Brain microvascular endothelial cell (primary cell): Measurements from ENCODE around the gene MAMLD1.

ENCODE experiments used
- DNase-seq: peaks from one replicate; pipeline ENCODE4 v3.0.0-alpha.2; 2020
- H3K27ac ChIP-seq: fragments of 250-450 bp; sonication (Bioruptor Pico); 2 replicates; pipeline ENCODE4 v1.5.1; 2020; ENCODE audit warnings: mild to moderate bottlenecking, moderate library complexity
- H3K27me3 ChIP-seq: fragments of 250-450 bp; sonication (Bioruptor Pico); replicated peaks from 2 replicates; pipeline ENCODE4 v1.5.1; 2020; ENCODE audit warnings: mild to moderate bottlenecking
- H3K36me3 ChIP-seq: fragments of 250-450 bp; sonication (Bioruptor Pico); replicated peaks from 2 replicates; pipeline ENCODE4 v1.5.1; 2020; ENCODE audit warnings: mild to moderate bottlenecking
- H3K4me3 ChIP-seq: 2 replicates; pipeline ENCODE4 v1.5.1; 2011; ENCODE audit warnings: low read depth, mild to moderate bottlenecking, control low read depth, low read length, moderate library complexity
- CTCF ChIP-seq: IDR thresholded peaks from 2 replicates; pipeline ENCODE4 v1.5.1; 2011; ENCODE audit warnings: low read depth, mild to moderate bottlenecking, moderate library complexity, low read length, control low read depth, inconsistent platforms; ENCODE audit errors: missing control alignments
- in situ Hi-C: cut with HindIII; loops from 2 replicates; pipeline ENCODE4 v1.10.0; 2017; ENCODE audit warnings: low sequenced_read_pairs, low pct_ligation_motif_present

The MAMLD1 gene

GRCh38 chrX:150540965-150541364 is 177.8 kb downstream of the MAMLD1 start:
- no peak for DNase-seq
- H3K36me3 ChIP-seq, result no peaks in the 10 kb centered on the region
- no peaks in the 10 kb centered on the region for H3K27me3 ChIP-seq
- H3K27ac ChIP-seq, result no peak overlapping the region
- no peak for TF ChIP-seq CTCF
- H3K4me3 ChIP-seq, result no peak overlapping the region
- in situ Hi-C loops, result no loop called here

DNA sequence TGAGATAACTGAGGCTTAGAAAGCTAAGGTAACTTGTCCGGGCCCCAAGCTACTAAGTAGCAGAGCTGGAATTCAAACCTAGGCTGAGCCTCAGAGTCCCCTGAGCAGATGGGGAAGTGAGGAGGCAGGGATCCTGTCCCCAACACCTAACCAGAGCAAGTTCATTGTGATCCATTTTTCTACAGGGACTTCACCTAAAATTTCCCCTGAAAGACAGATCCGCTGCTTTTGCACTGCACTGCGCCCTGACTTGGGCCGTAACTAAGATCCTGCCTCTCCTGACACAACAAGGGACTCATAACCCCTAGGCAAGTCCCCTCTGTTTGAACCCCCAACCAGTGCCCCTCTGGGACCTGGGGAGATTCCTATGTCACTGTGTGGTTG is 179.7 kb downstream of the MAMLD1 start:
- DNase-seq, result no peak
- no peak overlapping the region for H3K27ac ChIP-seq
- H3K36me3 ChIP-seq, result no peaks in the 10 kb centered on the region
- no peaks in the 10 kb centered on the region for H3K27me3 ChIP-seq
- no peak overlapping the region for H3K4me3 ChIP-seq
- in situ Hi-C loops, result no loop called here
- TF ChIP-seq CTCF, result no peak

DNA sequence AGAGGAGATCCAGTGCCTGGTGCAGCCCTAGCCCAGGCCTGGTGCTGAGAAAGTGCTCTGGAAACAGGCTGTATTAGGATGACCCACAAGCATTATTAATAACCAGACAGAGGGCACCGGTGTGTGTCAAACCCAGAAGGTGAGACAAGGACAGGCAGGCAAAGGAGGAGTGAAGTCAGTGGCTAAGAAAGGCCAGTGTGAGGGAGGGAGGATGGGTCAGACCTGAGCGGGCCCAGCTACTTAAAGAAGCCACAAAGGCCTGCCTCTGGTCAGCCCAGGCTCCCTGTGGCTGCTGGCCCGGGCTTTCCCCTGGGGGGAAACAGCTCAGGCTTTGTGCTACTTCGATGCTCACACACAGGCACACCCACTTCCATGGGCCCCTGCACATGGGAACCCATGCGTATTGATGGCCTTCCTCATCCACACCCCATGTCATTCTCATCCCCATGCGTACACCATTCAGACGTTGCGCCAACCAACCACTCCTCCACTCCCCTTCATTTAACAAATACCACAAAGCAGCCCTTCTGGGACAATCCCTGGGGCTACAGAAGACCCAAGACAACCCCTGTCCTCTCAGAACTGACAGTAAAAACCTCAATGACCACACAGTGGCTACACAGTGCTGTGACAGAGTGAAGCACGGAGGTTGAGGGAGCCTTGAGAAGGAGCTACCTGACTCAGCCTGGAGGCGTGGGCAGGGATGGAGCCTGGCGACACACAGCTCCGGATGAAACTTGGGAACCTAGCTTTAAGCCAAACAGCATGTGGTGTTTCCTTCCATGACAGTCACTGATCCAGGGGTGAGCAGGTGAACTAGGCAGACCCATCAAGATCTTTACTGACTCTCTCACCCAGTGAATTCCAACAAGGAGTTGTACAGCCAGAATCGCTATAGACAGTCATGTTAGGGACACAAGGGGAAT is 180.4 kb downstream of the MAMLD1 start:
- H3K27ac ChIP-seq, result no peak overlapping the region
- DNase-seq, result no peak
- in situ Hi-C loops, result no loop called here
- no peaks in the 10 kb centered on the region for H3K27me3 ChIP-seq
- H3K4me3 ChIP-seq, result no peak overlapping the region
- TF ChIP-seq CTCF, result no peak
- no peaks in the 10 kb centered on the region for H3K36me3 ChIP-seq

- Histone ChIP-seq H3K27ac (no peak overlapping the region), H3K27me3 (no peaks in the 10 kb centered on the region), H3K36me3 (no peaks in the 10 kb centered on the region), H3K4me3 (no peak overlapping the region)
- DNase-seq, result no peak
- peak; percentile 12 for TF ChIP-seq CTCF
- in situ Hi-C loops, result no loop called here
These were observed 181.2 kb downstream of the MAMLD1 start for GRCh38 chrX:150544222-150544787.

DNA sequence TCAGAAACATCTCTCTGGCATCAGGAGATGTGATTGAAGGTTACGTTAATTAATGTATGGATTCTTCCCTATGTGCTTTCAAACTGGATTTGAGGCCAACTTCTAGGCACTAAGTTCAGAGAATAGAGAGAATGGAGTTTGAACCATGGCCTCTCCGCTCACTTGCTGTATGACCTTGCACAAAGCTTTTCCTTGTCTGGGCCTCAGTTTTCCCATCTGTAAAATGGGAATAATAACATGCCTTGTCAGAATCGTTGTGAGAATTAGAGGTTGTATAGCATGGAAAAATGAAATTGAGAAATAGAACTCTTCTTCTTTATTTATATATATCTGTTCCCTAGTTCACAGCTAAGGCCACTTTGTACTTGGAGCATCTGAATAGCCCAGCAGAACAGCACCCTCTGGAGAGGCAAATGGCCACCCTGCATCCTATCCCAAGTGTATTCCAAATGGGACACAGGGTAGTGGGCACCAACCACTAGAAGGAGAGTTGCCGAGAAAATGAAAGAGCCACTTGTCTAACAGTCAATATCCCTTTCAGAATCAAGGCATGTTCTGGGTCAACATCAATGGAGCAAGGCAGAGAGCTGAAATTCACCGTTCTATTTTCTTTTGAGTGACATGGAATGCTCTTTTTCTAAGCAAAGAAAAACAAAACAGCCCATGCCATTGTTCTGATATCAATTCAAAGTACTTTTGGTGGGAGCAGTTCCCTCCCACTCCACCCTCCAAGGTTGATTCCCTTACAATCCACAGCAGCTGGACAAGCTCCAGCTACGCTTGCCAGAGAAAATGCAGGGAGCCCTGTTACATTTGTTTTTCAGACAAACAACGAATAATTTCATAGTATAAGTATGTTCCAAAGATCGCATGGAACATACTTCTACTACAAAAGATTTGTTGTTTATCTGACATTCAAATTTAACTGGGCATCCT is 182.0 kb downstream of the MAMLD1 start:
- in situ Hi-C loops, result no loop called here
- no peak for DNase-seq
- H3K36me3 ChIP-seq, result no peaks in the 10 kb centered on the region

More for the DNA sequence above, 182.0 kb downstream of the MAMLD1 start:
- no peak for TF ChIP-seq CTCF
- H3K4me3 ChIP-seq, result no peak overlapping the region
- H3K27ac ChIP-seq, result no peak overlapping the region
- no peaks in the 10 kb centered on the region for H3K27me3 ChIP-seq
